GM23338 (cell line): ENCODE measurements around the gene GRIP2.

ENCODE experiments used
- EZH2 ChIP-seq: fragments of 200-600 bp; sonication (generic); IDR thresholded peaks from one replicate; pipeline ENCODE4 v1.8.0; 2017; ENCODE audit warnings: antibody characterized with exemption, mild to moderate bottlenecking, low read depth; ENCODE audit not compliant: unreplicated experiment
- EZH2phosphoT487 ChIP-seq: fragments of 200-600 bp; sonication (generic); IDR thresholded peaks from one replicate; pipeline ENCODE4 v1.8.1; 2018; ENCODE audit warnings: antibody characterized with exemption; ENCODE audit not compliant: unreplicated experiment
- POLR2AphosphoS5 ChIP-seq: IDR thresholded peaks from 2 replicates; pipeline ENCODE4 v1.6.1; 2016; ENCODE audit warnings: antibody characterized with exemption, low read depth
- REST ChIP-seq: IDR thresholded peaks from one replicate; pipeline ENCODE4 v1.6.1; 2018; ENCODE audit warnings: antibody characterized with exemption; ENCODE audit not compliant: unreplicated experiment
- STAT1 ChIP-seq: IDR thresholded peaks from one replicate; pipeline ENCODE4 v1.6.1; 2016; ENCODE audit warnings: antibody characterized with exemption; ENCODE audit not compliant: unreplicated experiment
- ZNF114 ChIP-seq: fragments of 250-450 bp; sonication (Bioruptor Pico); IDR thresholded peaks from 2 replicates; pipeline ENCODE4 v1.5.0; 2020; ENCODE audit warnings: mild to moderate bottlenecking, moderate library complexity
- ZNF331 ChIP-seq: fragments of 250-450 bp; sonication (Bioruptor Pico); IDR thresholded peaks from 2 replicates; pipeline ENCODE4 v1.5.0; 2020; ENCODE audit warnings: low read depth, mild to moderate bottlenecking, moderate library complexity
- TF ChIP-seq, protein P1 (sequence below), 2 experiments: fragments of 200-600 bp in 1 of 2; sonication (generic) in 1 of 2; conservative IDR thresholded peaks; 2 replicates each; pipeline versions ENCODE4 v1.5.1 to v1.6.1; 2016 to 2017; ENCODE audit warnings: antibody characterized with exemption in 2 of 2, low read depth in 2 of 2, mild to moderate bottlenecking in 2 of 2, moderate library complexity in 1 of 2

DNA sequence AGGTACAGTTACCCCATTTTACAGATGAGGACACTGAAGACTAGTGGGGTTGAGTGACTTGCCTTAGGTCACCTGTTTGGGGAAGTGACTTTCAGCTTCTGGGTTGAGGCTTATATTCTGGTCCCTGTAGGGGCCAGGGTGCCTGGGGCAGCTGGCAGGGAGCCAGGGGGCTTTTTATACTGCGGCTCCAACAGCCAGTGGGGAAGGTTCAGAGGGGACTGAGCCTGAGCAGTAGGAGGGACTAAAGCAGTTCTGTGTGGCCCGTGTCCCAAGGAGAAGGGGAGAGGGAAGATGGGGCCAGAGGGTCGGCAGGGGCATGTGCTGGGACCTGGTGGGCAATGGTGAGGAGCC lies 100.0 kb downstream of the GRIP2 start:
- no peak for TF ChIP-seq REST
- no peak for TF ChIP-seq POLR2AphosphoS5
- TF ChIP-seq, protein P1, sequence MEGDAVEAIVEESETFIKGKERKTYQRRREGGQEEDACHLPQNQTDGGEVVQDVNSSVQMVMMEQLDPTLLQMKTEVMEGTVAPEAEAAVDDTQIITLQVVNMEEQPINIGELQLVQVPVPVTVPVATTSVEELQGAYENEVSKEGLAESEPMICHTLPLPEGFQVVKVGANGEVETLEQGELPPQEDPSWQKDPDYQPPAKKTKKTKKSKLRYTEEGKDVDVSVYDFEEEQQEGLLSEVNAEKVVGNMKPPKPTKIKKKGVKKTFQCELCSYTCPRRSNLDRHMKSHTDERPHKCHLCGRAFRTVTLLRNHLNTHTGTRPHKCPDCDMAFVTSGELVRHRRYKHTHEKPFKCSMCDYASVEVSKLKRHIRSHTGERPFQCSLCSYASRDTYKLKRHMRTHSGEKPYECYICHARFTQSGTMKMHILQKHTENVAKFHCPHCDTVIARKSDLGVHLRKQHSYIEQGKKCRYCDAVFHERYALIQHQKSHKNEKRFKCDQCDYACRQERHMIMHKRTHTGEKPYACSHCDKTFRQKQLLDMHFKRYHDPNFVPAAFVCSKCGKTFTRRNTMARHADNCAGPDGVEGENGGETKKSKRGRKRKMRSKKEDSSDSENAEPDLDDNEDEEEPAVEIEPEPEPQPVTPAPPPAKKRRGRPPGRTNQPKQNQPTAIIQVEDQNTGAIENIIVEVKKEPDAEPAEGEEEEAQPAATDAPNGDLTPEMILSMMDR (conservative IDR thresholded peaks at IDR 0.05; ENCODE audit: low read depth in 2 of 2) = no peak
- TF ChIP-seq EZH2phosphoT487 = no peak
- TF ChIP-seq EZH2 = no peak
- no peak for TF ChIP-seq ZNF331 (CRISPR knock-in tag)
- no peak for TF ChIP-seq STAT1
- no peak for TF ChIP-seq ZNF114 (CRISPR knock-in tag)
